GM20000 (cell line): ENCODE results near the gene CSKMT.

Source experiments
- DNase-seq: peaks from one replicate; pipeline ENCODE4 v3.0.0; 2012; ENCODE audit warnings: low spot score
- CTCF ChIP-seq: IDR thresholded peaks from 2 replicates; pipeline ENCODE4 v1.5.1; 2012; ENCODE audit warnings: mild to moderate bottlenecking, control low read depth; ENCODE audit errors: extremely low read depth, missing control alignments

CSKMT gene

DNA sequence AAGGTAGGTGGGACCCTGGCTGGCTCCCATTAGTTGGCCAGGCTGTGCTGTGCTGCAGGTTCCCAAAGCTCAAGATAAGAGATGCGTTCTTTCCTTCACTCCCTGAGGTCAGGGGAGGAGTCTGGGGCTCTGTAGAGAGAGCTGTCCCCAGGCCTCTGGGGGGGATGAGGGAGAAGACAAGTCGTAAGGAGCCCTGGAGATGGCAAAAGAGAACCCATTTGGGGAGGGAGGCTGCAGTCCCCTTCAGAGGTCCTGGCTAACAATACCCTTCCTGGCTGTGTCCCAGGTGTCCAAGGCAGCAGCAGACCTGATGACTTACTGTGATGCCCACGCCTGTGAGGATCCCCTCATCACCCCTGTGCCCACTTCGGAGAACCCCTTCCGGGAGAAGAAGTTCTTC lies 43.3 kb downstream of the CSKMT start:
- no peak for TF ChIP-seq CTCF
- DNase-seq: no peak

DNA sequence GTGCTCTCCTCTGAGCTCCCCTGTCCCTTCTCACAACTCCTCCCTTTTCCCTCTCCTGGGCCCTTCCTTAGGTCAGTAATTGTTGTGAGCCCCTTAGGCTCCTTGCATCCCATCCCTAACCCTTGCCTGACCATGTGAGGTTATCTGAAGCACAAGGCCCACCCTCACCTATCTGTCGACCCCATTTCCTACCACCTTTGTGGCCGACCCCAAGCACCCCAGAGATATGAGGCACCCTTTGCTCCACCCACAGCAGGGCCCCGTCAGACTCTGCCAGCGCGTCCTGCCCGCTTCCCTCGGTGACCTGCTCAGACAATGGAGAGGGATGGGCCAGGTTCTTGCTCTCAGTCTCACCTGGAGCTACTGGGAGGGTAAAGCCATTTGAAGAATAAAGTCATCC lies 43.7 kb downstream of the CSKMT start:
- TF ChIP-seq CTCF: no peak
- DNase-seq: no peak

- DNase-seq: peak; percentile 92
- TF ChIP-seq CTCF: no peak
These were observed 44.3 kb downstream of the CSKMT start for GRCh38 chr11:62709247-62710000.

DNA sequence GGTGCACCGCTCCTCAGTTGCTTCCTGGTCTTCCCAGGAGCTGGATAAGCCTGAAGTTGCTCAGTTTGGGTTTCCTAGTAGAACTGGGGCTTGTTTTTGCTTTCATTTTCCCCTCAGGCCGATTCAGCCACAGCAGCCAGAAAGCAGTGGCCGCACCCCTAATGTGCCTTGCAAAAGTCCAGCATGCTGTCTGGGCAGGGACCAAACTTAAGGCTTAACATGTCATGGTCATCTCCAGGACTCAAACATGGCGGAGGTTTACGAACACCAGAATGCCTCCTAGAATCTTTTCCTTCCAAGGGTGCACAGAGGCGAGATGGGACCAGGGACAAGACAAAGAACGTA lies 44.9 kb downstream of the CSKMT start:
- no peak for DNase-seq

DNA sequence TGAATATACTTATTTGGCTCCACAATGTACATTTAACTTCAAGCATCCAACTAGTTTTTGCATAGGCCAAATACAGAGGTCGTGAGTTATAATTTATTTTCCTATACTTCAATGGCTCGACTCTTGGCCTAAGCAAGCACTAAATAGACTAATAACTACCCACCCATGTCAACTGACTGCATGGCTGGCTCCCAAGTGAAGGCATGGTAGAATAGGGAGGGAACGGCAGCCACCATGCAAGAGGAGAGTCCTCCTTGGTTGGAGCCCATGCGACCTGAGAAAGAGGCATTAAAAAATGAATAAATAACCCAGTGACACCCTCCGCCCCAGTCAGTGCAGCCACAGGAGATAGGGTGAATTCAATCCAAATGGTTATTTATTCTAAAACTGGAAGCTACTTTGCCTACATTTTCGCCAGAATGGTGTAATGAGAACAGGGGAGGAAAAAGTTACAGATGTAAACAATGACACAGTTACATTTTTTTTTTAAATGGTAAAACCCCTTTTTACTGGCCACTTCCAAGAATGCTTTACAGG lies 47.2 kb downstream of the CSKMT start:
- DNase-seq: no peak
- TF ChIP-seq CTCF: no peak

More for the DNA sequence above, 44.9 kb downstream of the CSKMT start:
- no peak for TF ChIP-seq CTCF

DNA sequence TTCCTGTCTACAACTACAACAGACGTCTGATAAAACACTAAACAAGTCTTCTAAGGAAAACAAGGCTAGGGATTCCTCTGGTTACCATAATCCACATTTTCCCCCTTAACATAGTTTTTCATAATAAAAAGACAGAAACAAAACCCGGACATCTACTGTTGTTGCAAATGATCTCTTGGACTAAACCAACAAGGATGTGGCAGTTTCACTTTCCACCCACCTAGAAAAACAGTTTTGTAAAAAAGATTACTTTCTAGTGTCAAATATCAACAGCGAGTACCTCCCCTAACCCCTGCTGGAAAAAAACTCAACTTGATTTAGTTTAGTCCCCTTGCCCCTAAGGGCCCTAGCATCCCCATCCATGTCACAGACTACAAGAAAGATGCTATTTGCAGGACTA lies 47.7 kb downstream of the CSKMT start:
- no peak for TF ChIP-seq CTCF

DNA sequence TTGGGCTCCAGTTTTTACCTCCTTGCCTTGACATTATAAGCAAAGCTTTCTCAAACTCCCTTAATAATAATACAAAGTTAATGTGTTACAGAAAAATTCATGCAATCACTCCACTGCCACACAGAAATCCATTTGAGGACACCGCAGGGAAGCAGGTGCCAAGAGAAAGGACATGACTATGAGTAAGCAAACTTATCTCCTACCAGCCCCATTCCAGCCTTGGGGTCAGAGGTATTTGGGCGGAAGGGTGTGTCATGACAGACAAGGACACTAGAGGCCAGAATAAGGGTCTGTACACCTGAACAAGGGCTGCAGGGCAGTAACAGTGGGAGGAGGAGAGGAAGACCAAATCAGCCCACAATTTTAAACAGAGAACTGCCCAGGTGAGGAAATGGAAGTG lies 48.2 kb downstream of the CSKMT start:
- TF ChIP-seq CTCF: no peak
- DNase-seq: no peak

More for the DNA sequence above, 47.7 kb downstream of the CSKMT start:
- DNase-seq: no peak
